HCT116 (cell line): ENCODE results near the gene RRAS2. TPM values are rescaled to one million over a fixed set of nuclear protein-coding genes. Genes with fewer than 3 reads are reported as not detected.

ENCODE experiments used
- ATAC-seq: fragments of 200-7000 bp; cut with Tn5 transposase; 2 replicates; pipeline ENCODE4 v1.9.1; 2020; ENCODE audit warnings: mild to moderate bottlenecking, moderate library complexity
- BruUV-seq: library from RNA; stranded (reverse); fragments of 400-500 nt; replicated peaks from 2 replicates; lab custom pipeline; 2021; lab: Mats Ljungman, UMichigan
- CTCF ChIA-PET: fragments of 300-600 bp; sonication (Branson Sonifier 250); formaldehyde crosslinking; loops from one replicate; lab custom pipeline; 2021; ENCODE audit warnings: antibody characterized with exemption; lab: Charles Lee
- POLR2A ChIA-PET: fragments of 300-600, 350-600 bp; sonication (Branson Sonifier 250); formaldehyde crosslinking; loops from one replicate; lab custom pipeline; 2021; ENCODE audit warnings: antibody characterized with exemption; lab: Charles Lee
- RAD21 ChIA-PET, 2 experiments: fragments of 300-600 bp; sonication (Branson Sonifier 250); formaldehyde crosslinking; loops; one replicate each; lab custom pipeline; 2023; ENCODE audit warnings: low total read pairs in 2 of 2; ENCODE audit not compliant: uncharacterized antibody in 2 of 2, unreplicated experiment in 2 of 2, low non-redundant PET in 1 of 2; lab: Charles Lee
- DNase-seq: peaks from one replicate; pipeline ENCODE4 v3.0.0-alpha.2; 2010; ENCODE audit warnings: low read depth, low spot score
- H2AFZ ChIP-seq: fragments of 200-600 bp; shearing (Covaris generic), sonication (generic); 2 replicates; pipeline ENCODE4 v1.6.1; 2017; ENCODE audit warnings: low read depth, mixed run types, mixed read lengths, antibody characterized with exemption, low read length; ENCODE audit not compliant: poor library complexity, severe bottlenecking
- H3K27ac ChIP-seq: 2 replicates; pipeline ENCODE4 v1.5.1; 2012; ENCODE audit warnings: low read depth, low read length
- H3K27me3 ChIP-seq: fragments of 200-600 bp; sonication (generic); 2 replicates; pipeline ENCODE4 v1.6.1; 2016; ENCODE audit warnings: mixed run types, low read length, mixed read lengths; ENCODE audit not compliant: insufficient read depth
- H3K36me3 ChIP-seq, 2 experiments: fragments of 200-500 bp in 1 of 2; fragments of 200-600 bp in 1 of 2; sonication (Bioruptor generic) in 1 of 2; sonication (generic) in 1 of 2; 2 replicates each; pipeline versions ENCODE4 v1.5.1 to v1.6.1; 2014 to 2016; ENCODE audit warnings: low read length in 2 of 2, inconsistent platforms in 1 of 2, mixed read lengths in 1 of 2, mixed run types in 1 of 2; ENCODE audit not compliant: insufficient read depth in 2 of 2, control insufficient read depth in 1 of 2
- H3K4me1 ChIP-seq, 2 experiments: fragments of 200-600 bp in 1 of 2; sonication (generic) in 1 of 2; 2 replicates each; pipeline versions ENCODE4 v1.5.1 to v1.6.1; 2012 to 2017; ENCODE audit warnings: low read length in 2 of 2, inconsistent platforms in 1 of 2, mild to moderate bottlenecking in 1 of 2, mixed read lengths in 1 of 2, mixed run types in 1 of 2, moderate library complexity in 1 of 2; ENCODE audit not compliant: insufficient read depth in 2 of 2, control insufficient read depth in 1 of 2
- H3K4me2 ChIP-seq: fragments of 200-600 bp; sonication (generic); 2 replicates; pipeline ENCODE4 v1.6.1; 2017; ENCODE audit warnings: mixed run types, low read length, mixed read lengths
- H3K4me3 ChIP-seq, 2 experiments: fragments of 200-600 bp in 1 of 2; sonication (generic) in 1 of 2; replicated peaks in 1 of 2; 2 replicates each; pipeline ENCODE4 v1.5.1; 2011 to 2016; ENCODE audit warnings: low read length in 2 of 2, control low read depth in 1 of 2, low read depth in 1 of 2, mild to moderate bottlenecking in 1 of 2, mixed read lengths in 1 of 2, mixed run types in 1 of 2
- H3K79me2 ChIP-seq: fragments of 200-600 bp; sonication (generic); 2 replicates; pipeline ENCODE4 v1.6.1; 2017; ENCODE audit warnings: mild to moderate bottlenecking, mixed run types, low read length, moderate library complexity, mixed read lengths; ENCODE audit not compliant: insufficient read depth
- H3K9ac ChIP-seq: fragments of 200-600 bp; sonication (generic); 2 replicates; pipeline ENCODE4 v1.6.1; 2016; ENCODE audit warnings: low read length, mixed read lengths
- H3K9me2 ChIP-seq: fragments of 200-600 bp; sonication (generic), shearing (Covaris generic); 2 replicates; pipeline ENCODE4 v1.6.1; 2017; ENCODE audit warnings: mixed run types, mild to moderate bottlenecking, moderate library complexity; ENCODE audit not compliant: insufficient read depth
- H3K9me3 ChIP-seq, 2 experiments: fragments of 200-500 bp in 1 of 2; fragments of 200-600 bp in 1 of 2; sonication (Bioruptor generic) in 1 of 2; sonication (generic) in 1 of 2; 2 replicates each; pipeline ENCODE4 v1.6.1; 2014 to 2017; ENCODE audit warnings: low read length in 2 of 2, mixed read lengths in 2 of 2, inconsistent platforms in 1 of 2, low read depth in 1 of 2, mild to moderate bottlenecking in 1 of 2, mixed run types in 1 of 2, moderate library complexity in 1 of 2; ENCODE audit not compliant: control insufficient read depth in 1 of 2, insufficient read depth in 1 of 2
- H4K20me1 ChIP-seq: fragments of 200-600 bp; sonication (generic), shearing (Covaris generic); 2 replicates; pipeline ENCODE4 v1.6.1; 2017; ENCODE audit warnings: mixed run types, mild to moderate bottlenecking, moderate library complexity; ENCODE audit not compliant: insufficient read depth
- ATF3 ChIP-seq: IDR thresholded peaks from 2 replicates; pipeline ENCODE4 v1.6.1; 2012
- CTCF ChIP-seq, 3 experiments: fragments of 200-600 bp in 1 of 3; sonication (generic) in 1 of 3; IDR thresholded peaks in 2 of 3; conservative IDR thresholded peaks in 1 of 3; 2 replicates each; pipeline ENCODE4 v1.5.1; 2012 to 2017; ENCODE audit warnings: low read depth in 2 of 3, low read length in 2 of 3, antibody characterized with exemption in 1 of 3, borderline replicate concordance in 1 of 3, control low read depth in 1 of 3, mild to moderate bottlenecking in 1 of 3, mixed read lengths in 1 of 3, mixed run types in 1 of 3, moderate library complexity in 1 of 3; ENCODE audit not compliant: insufficient read depth in 1 of 3
- EZH2phosphoT487 ChIP-seq: fragments of 200-600 bp; IDR thresholded peaks from 2 replicates; pipeline ENCODE4 v1.6.1; 2018; ENCODE audit warnings: antibody characterized with exemption, borderline replicate concordance
- JUND ChIP-seq: IDR thresholded peaks from 2 replicates; pipeline ENCODE4 v1.6.1; 2012
- POLR2A ChIP-seq: IDR thresholded peaks from 2 replicates; pipeline ENCODE4 v1.7.0; 2011; ENCODE audit warnings: borderline replicate concordance; ENCODE audit not compliant: insufficient read depth, insufficient read length; ENCODE audit errors: extremely low read depth
- POLR2AphosphoS5 ChIP-seq: IDR thresholded peaks from 2 replicates; pipeline ENCODE4 v1.6.1; 2011; ENCODE audit warnings: mild to moderate bottlenecking, low read depth, low read length, moderate library complexity
- RAD21 ChIP-seq: IDR thresholded peaks from 2 replicates; pipeline ENCODE4 v1.6.1; 2012; ENCODE audit warnings: low read depth, mild to moderate bottlenecking
- REST ChIP-seq: IDR thresholded peaks from 2 replicates; pipeline ENCODE4 v1.6.1; 2012; ENCODE audit warnings: low read depth
- SP1 ChIP-seq: IDR thresholded peaks from 2 replicates; pipeline ENCODE4 v1.6.1; 2012; ENCODE audit warnings: low read depth
- SRF ChIP-seq: IDR thresholded peaks from 2 replicates; pipeline ENCODE4 v1.6.1; 2012; ENCODE audit warnings: low read depth
- intact Hi-C: fragments of 100-400 bp; cut with micrococcal nuclease; formaldehyde crosslinking; loops from 2 replicates; pipeline ENCODE4 v1.10.0; 2022
- total RNA-seq: library from RNA; stranded (reverse); gene quantifications from one replicate; pipeline ENCODE4 v1.2.1, GENCODE V29; 2021; ENCODE audit not compliant: unreplicated experiment

The RRAS2 gene
- total RNA-seq, 1 experiment from 2014 or later, result 54.5 TPM

GRCh38 chr11:14315130-14315529 lies 43.9 kb downstream of the RRAS2 start:
- DNase-seq (no peak), ATAC-seq (no peak)
- Histone ChIP-seq H3K27me3 (no peaks in the 10 kb centered on the region), H3K36me3 (no peaks in the 10 kb centered on the region), H4K20me1 (peaks cover 11% of the 10 kb centered on the region; the same call in 1 of the 2 replicates), H3K4me1 (no peaks in the 10 kb centered on the region), H3K4me2 (no peak overlapping the region), H2AFZ (no peak overlapping the region), H3K9me2 (no peaks in the 10 kb centered on the region), H3K9ac (no peak overlapping the region), H3K27ac (no peak overlapping the region), H3K79me2 (peaks cover 78% of the 10 kb centered on the region), H3K4me3 (no peak overlapping the region)
- intact Hi-C loops, result no loop called here
- CTCF ChIA-PET, result interaction anchor here (1.0 kb wide), 1 partner anchor 11 kb away, joined by 4 read pairs; no protein-coding TSS in a partner anchor
- RAD21 ChIA-PET, result interaction anchor here in 1 of 2 experiments (0.6 kb wide), 1 partner anchor 163 kb away, joined by 4 read pairs; no protein-coding TSS in a partner anchor
- no TSS peak for BruUV-seq
- POLR2A ChIA-PET, result no interaction called here
- TF ChIP-seq JUND (no peak), EZH2phosphoT487 (no peak), RAD21 (no peak), REST (no peak), SP1 (no peak), POLR2A (no peak), ATF3 (no peak), SRF (no peak), CTCF (IDR thresholded peaks at IDR 0.05 in 2 of 3, conservative IDR thresholded peaks at IDR 0.05 in 1 of 3; ENCODE audit: borderline replicate concordance in 1 of 3, insufficient read depth in 1 of 3, low read depth in 2 of 3, low read length in 2 of 3) (no peak), POLR2AphosphoS5 (no peak)
- TF ChIP-seq, all 23 proteins: peak for 0
- H3K9me3 ChIP-seq, result no peaks in the 10 kb centered on the region
